ENCODE results near the gene PAQR9. TPM values are rescaled to one million over a fixed set of nuclear protein-coding genes. Genes with fewer than 3 reads are reported as not detected.

The PAQR9 gene
- total RNA-seq, 2 experiments from 2014 or later = not detected

- H3K27ac Mint-ChIP-seq = no peak overlapping the region
- CTCF ChIA-PET = no interaction called here
- no peak for DNase-seq
These were observed 38.3 kb downstream of the PAQR9 start for GRCh38 chr3:142925140-142925539.

GRCh38 chr3:142923694-142924093, 39.8 kb downstream of the PAQR9 start:
- Mint-ChIP-seq H3K36me3 (ENCODE audit: low read depth) (no peaks in the 10 kb centered on the region), H3K4me1 (no peaks in the 10 kb centered on the region), H3K27me3 (peaks cover 27% of the 10 kb centered on the region), H3K4me3 (no peak overlapping the region), H3K9me3 (peaks cover 2% of the 10 kb centered on the region), H3K27ac (no peak overlapping the region)
- ChIA-PET CTCF (no interaction called here), POLR2A (no interaction called here)
- no peak for DNase-seq

More at GRCh38 chr3:142925140-142925539, 38.3 kb downstream of the PAQR9 start:
- Mint-ChIP-seq H3K27me3 (peaks cover 19% of the 10 kb centered on the region), H3K4me1 (no peaks in the 10 kb centered on the region), H3K4me3 (no peak overlapping the region), H3K36me3 (ENCODE audit: low read depth) (no peaks in the 10 kb centered on the region), H3K9me3 (peaks cover 2% of the 10 kb centered on the region)
- POLR2A ChIA-PET = no interaction called here

- H3K27me3 Mint-ChIP-seq = peaks cover 31% of the 10 kb centered on the region
- no peak overlapping the region for H3K27ac Mint-ChIP-seq
- H3K4me1 Mint-ChIP-seq = no peaks in the 10 kb centered on the region
These were observed 46.9 kb downstream of the PAQR9 start for GRCh38 chr3:142916605-142917004.

GRCh38 chr3:142915636-142916035, 47.8 kb downstream of the PAQR9 start:
- H3K9me3 Mint-ChIP-seq = no peaks in the 10 kb centered on the region
- H3K27me3 Mint-ChIP-seq = peaks cover 36% of the 10 kb centered on the region
- no peaks in the 10 kb centered on the region for H3K4me1 Mint-ChIP-seq
- ChIA-PET CTCF (interaction anchor here (0.6 kb wide), 1 partner anchor 36 kb away, joined by 3 read pairs; no protein-coding TSS in a partner anchor), POLR2A (no interaction called here)
- no peak overlapping the region for H3K4me3 Mint-ChIP-seq
- H3K36me3 Mint-ChIP-seq (ENCODE audit: low read depth) = no peaks in the 10 kb centered on the region
- DNase-seq = no peak
- H3K27ac Mint-ChIP-seq = no peak overlapping the region

More at GRCh38 chr3:142916605-142917004, 46.9 kb downstream of the PAQR9 start:
- no peak for DNase-seq
- POLR2A ChIA-PET = no interaction called here
- Mint-ChIP-seq H3K36me3 (ENCODE audit: low read depth) (no peaks in the 10 kb centered on the region), H3K4me3 (no peak overlapping the region), H3K9me3 (no peaks in the 10 kb centered on the region)
- CTCF ChIA-PET = no interaction called here

- H3K4me1 Mint-ChIP-seq = no peaks in the 10 kb centered on the region
- no peak overlapping the region for H3K4me3 Mint-ChIP-seq
- no peaks in the 10 kb centered on the region for H3K9me3 Mint-ChIP-seq
- no peak for DNase-seq
- H3K27ac Mint-ChIP-seq = no peak overlapping the region
- no peaks in the 10 kb centered on the region for H3K36me3 Mint-ChIP-seq (ENCODE audit: low read depth)
- ChIA-PET POLR2A (no interaction called here), CTCF (no interaction called here)
- H3K27me3 Mint-ChIP-seq = peaks cover 34% of the 10 kb centered on the region
These were observed 49.1 kb downstream of the PAQR9 start for GRCh38 chr3:142914286-142914811.

- Mint-ChIP-seq H3K27ac (no peak overlapping the region), H3K27me3 (peaks cover 25% of the 10 kb centered on the region), H3K9me3 (no peaks in the 10 kb centered on the region), H3K4me3 (no peak overlapping the region), H3K4me1 (no peaks in the 10 kb centered on the region), H3K36me3 (ENCODE audit: low read depth) (no peaks in the 10 kb centered on the region)
- CTCF ChIA-PET = no interaction called here
- POLR2A ChIA-PET = no interaction called here
- no peak for DNase-seq
These were observed 50.0 kb downstream of the PAQR9 start for GRCh38 chr3:142913432-142913831.

GRCh38 chr3:142912402-142913172, 50.9 kb downstream of the PAQR9 start:
- Mint-ChIP-seq H3K9me3 (no peaks in the 10 kb centered on the region), H3K4me3 (no peak overlapping the region), H3K4me1 (no peaks in the 10 kb centered on the region), H3K27me3 (peaks cover 25% of the 10 kb centered on the region), H3K36me3 (ENCODE audit: low read depth) (no peaks in the 10 kb centered on the region), H3K27ac (no peak overlapping the region)
- CTCF ChIA-PET = no interaction called here
- POLR2A ChIA-PET = no interaction called here
- no peak for DNase-seq

Other genes starting within 250 kb of the PAQR9 start
- gene TRPC1, start 239.6 kb downstream of the PAQR9 start, total RNA-seq = 1 to 10 TPM; 1.2 to 1.6 TPM
- not detected for gene PCOLCE2, start 74.6 kb downstream of the PAQR9 start, total RNA-seq
- 100 to 1,000 TPM; 111 to 123 TPM for gene U2SURP, start 37.9 kb upstream of the PAQR9 start, total RNA-seq
- 1 to 10 TPM; 1.3 to 1.7 TPM for gene CHST2, start 156.1 kb upstream of the PAQR9 start, total RNA-seq

All from activated CD4-positive, alpha-beta T cell treated with anti-CD3 and anti-CD28 coated beads, Interleukin-2, amount 10 ng/mL, durations not matched to agents 7 days and 5 days (primary cell).